Measurements from ENCODE around the gene BRCC3. TPM values are rescaled to one million over a fixed set of nuclear protein-coding genes. Genes with fewer than 3 reads are reported as not detected.

Gene BRCC3
- total RNA-seq: 10 to 100 TPM; 30.0 to 32.5 TPM

DNA sequence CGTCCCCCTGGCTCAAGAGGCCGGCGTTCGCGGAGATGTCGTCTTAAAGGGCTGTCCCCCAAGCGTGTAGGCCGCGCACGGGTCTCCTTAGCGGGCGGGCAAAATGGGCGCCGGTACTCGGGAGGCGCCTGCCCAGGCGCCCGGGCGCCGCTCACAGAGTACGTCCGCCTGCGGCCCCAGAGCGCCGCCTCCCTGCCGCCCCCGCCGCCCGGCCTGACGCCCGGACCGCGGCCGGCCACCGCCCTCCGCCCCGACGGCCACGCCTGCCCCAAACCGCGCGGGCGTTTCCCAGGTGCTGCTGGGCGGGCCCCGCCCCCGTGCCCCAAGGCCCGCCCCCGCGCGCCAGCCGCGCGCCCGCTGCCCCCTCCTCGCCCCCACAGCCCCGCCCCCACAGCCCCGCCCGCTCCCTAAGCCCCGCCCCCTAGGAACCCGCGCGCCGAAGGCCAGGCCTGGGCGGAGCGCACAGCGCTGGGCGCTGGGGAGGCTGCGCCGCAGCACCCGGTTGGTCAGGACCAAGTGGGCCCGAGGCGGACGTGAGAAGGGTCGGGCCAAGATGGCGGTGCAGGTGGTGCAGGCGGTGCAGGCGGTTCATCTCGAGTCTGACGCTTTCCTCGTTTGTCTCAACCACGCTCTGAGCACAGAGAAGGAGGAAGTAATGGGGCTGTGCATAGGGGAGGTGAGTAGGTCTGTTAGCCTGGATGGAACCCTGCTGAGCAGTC, at the start of gene BRCC3, which contains the start of the genes CMC4 and MTCP1:
Gene BRCC3 (plus strand): TSS at position 534 of the 719 bp plus-strand sequence. CDS start 20 bp downstream, at position 554.
Gene CMC4 (minus strand): TSS at position 162 of the 719 bp plus-strand sequence. CDS start 7,113 bp downstream, outside the sequence.
Gene MTCP1 (minus strand): TSS at position 162 of the 719 bp plus-strand sequence. CDS start 5,126 bp downstream, outside the sequence.
- Mint-ChIP-seq H3K27ac (peak within 1 kb of the TSS; percentile 95), H3K36me3 (ENCODE audit: low read depth) (peaks cover 34% of the 10 kb centered on the region), H3K27me3 (no peaks in the 10 kb centered on the region), H3K4me1 (ENCODE audit: low read depth) (peaks cover 56% of the 10 kb centered on the region), H3K9me3 (no peaks in the 10 kb centered on the region), H3K4me3 (peak within 1 kb of the TSS; percentile 90)
- ATAC-seq: peak; percentile 93
- intact Hi-C loops (cut with micrococcal nuclease): no loop called here
- ChIA-PET CTCF (interaction anchor here (0.9 to 1.1 kb wide), 2 partner anchors 13 to 153 kb away, joined by 4 to 7 read pairs; no protein-coding TSS in a partner anchor), POLR2A (interaction anchor here (1.2 to 1.9 kb wide), 2 partner anchors 8 to 145 kb away, joined by 3 to 7 read pairs; partner anchors contain the start of gene VBP1)
- DNase-seq: peak; percentile 81
- TF ChIP-seq, protein P1, sequence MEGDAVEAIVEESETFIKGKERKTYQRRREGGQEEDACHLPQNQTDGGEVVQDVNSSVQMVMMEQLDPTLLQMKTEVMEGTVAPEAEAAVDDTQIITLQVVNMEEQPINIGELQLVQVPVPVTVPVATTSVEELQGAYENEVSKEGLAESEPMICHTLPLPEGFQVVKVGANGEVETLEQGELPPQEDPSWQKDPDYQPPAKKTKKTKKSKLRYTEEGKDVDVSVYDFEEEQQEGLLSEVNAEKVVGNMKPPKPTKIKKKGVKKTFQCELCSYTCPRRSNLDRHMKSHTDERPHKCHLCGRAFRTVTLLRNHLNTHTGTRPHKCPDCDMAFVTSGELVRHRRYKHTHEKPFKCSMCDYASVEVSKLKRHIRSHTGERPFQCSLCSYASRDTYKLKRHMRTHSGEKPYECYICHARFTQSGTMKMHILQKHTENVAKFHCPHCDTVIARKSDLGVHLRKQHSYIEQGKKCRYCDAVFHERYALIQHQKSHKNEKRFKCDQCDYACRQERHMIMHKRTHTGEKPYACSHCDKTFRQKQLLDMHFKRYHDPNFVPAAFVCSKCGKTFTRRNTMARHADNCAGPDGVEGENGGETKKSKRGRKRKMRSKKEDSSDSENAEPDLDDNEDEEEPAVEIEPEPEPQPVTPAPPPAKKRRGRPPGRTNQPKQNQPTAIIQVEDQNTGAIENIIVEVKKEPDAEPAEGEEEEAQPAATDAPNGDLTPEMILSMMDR (IDR thresholded peaks at IDR 0.05): no peak

- intact Hi-C loops (cut with micrococcal nuclease): no loop called here
- H3K4me1 Mint-ChIP-seq (ENCODE audit: low read depth): peaks cover 5% of the 10 kb centered on the region
- ChIA-PET POLR2A (no interaction called here), CTCF (interaction anchor here (0.7 to 1.2 kb wide), 2 partner anchors 35 to 105 kb away, joined by 3 read pairs; no protein-coding TSS in a partner anchor)
- H3K27me3 Mint-ChIP-seq: no peaks in the 10 kb centered on the region
- ATAC-seq: no peak
- no peaks in the 10 kb centered on the region for H3K9me3 Mint-ChIP-seq
- TF ChIP-seq, protein P1 (IDR thresholded peaks at IDR 0.05): no peak
- no peak within 1 kb of the TSS for H3K27ac Mint-ChIP-seq
- H3K36me3 Mint-ChIP-seq (ENCODE audit: low read depth): no peaks in the 10 kb centered on the region
- no peak within 1 kb of the TSS for H3K4me3 Mint-ChIP-seq
- DNase-seq: no peak
These were observed 48.7 kb upstream of the BRCC3 start, which contains the start of gene F8 for GRCh38 chrX:155022585-155022984. F8 (minus strand) TSS chrX:155022723; CDS start chrX:155022552, 171 bp downstream.

- POLR2A ChIA-PET: no interaction called here
- intact Hi-C loops (cut with micrococcal nuclease): no loop called here
- H3K27me3 Mint-ChIP-seq: no peaks in the 10 kb centered on the region
- no peak overlapping the region for H3K27ac Mint-ChIP-seq
- H3K4me3 Mint-ChIP-seq: no peak overlapping the region
- H3K4me1 Mint-ChIP-seq (ENCODE audit: low read depth): peaks cover 14% of the 10 kb centered on the region
- H3K36me3 Mint-ChIP-seq (ENCODE audit: low read depth): no peaks in the 10 kb centered on the region
- no peak for ATAC-seq
- H3K9me3 Mint-ChIP-seq: no peaks in the 10 kb centered on the region
- DNase-seq: no peak
- TF ChIP-seq, protein P1 (IDR thresholded peaks at IDR 0.05): no peak
- CTCF ChIA-PET: interaction anchor here (1.2 kb wide), 1 partner anchor 107 kb away, joined by 3 read pairs; no protein-coding TSS in a partner anchor
These were observed 47.1 kb upstream of the BRCC3 start for GRCh38 chrX:155023907-155024833.

DNA sequence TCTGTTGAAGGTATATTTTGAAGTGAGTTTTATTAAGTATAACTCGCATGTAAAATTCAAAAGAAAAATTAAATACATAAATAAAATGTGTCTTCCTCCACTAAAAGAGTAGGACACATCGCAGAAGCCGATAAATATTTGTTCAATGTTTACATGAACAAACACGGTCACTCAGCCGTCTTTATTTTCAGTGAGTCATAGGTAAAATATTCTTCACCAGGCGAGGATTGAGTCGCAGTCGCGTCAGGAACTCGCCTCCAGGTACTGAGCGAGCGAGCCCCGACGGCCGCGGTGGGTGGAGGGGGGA, 44.9 kb upstream of the BRCC3 start:
- ChIA-PET POLR2A (no interaction called here), CTCF (no interaction called here)
- H3K4me3 Mint-ChIP-seq: peak overlapping the region; percentile 85
- no peaks in the 10 kb centered on the region for H3K36me3 Mint-ChIP-seq (ENCODE audit: low read depth)
- peaks cover 23% of the 10 kb centered on the region for H3K4me1 Mint-ChIP-seq (ENCODE audit: low read depth)
- no peak for ATAC-seq
- intact Hi-C loops (cut with micrococcal nuclease): no loop called here
- H3K9me3 Mint-ChIP-seq: no peaks in the 10 kb centered on the region
- no peaks in the 10 kb centered on the region for H3K27me3 Mint-ChIP-seq
- H3K27ac Mint-ChIP-seq: peak overlapping the region; percentile 82
- no peak for DNase-seq
- TF ChIP-seq, protein P1 (IDR thresholded peaks at IDR 0.05): no peak
